GM23338 (cell line): ENCODE measurements around the gene METRNL. TPM values are rescaled to one million over a fixed set of nuclear protein-coding genes. Genes with fewer than 3 reads are reported as not detected.

ENCODE experiments used
- ATAC-seq: fragments of 200-7000 bp; cut with Tn5 transposase; 3 replicates; pipeline ENCODE4 v1.9.1; 2020
- DNase-seq: peaks from one replicate; pipeline ENCODE4 v3.0.0-alpha.2; 2015; ENCODE audit warnings: low spot score
- H2AFZ ChIP-seq: fragments of 200-600 bp; sonication (generic); 2 replicates; pipeline ENCODE4 v1.8.0; 2016; ENCODE audit warnings: antibody characterized with exemption, mild to moderate bottlenecking, moderate library complexity
- H3F3A ChIP-seq: fragments of 200-600 bp; sonication (generic); replicated peaks from 2 replicates; pipeline ENCODE4 v1.8.0; 2017; ENCODE audit warnings: antibody characterized with exemption, mixed run types, low read depth
- H3K27ac ChIP-seq: fragments of 200-600 bp; sonication (generic); 2 replicates; pipeline ENCODE4 v1.6.1; 2016; ENCODE audit warnings: low read depth
- H3K27me3 ChIP-seq: fragments of 200-600 bp; sonication (generic); 2 replicates; pipeline ENCODE4 v1.8.0; 2016; ENCODE audit warnings: mild to moderate bottlenecking, mixed run types, moderate library complexity; ENCODE audit not compliant: insufficient read depth
- H3K36me3 ChIP-seq: fragments of 200-600 bp; sonication (generic); 2 replicates; pipeline ENCODE4 v1.8.0; 2016; ENCODE audit warnings: mild to moderate bottlenecking; ENCODE audit not compliant: insufficient read depth
- H3K4me1 ChIP-seq: fragments of 200-600 bp; sonication (generic); 2 replicates; pipeline ENCODE4 v1.8.0; 2016; ENCODE audit warnings: mild to moderate bottlenecking, moderate library complexity; ENCODE audit not compliant: insufficient read depth
- H3K4me2 ChIP-seq: fragments of 200-600 bp; sonication (generic); 2 replicates; pipeline ENCODE4 v1.7.1; 2017; ENCODE audit warnings: mixed run types
- H3K4me3 ChIP-seq: fragments of 200-600 bp; sonication (generic); 2 replicates; pipeline ENCODE4 v1.6.1; 2016; ENCODE audit warnings: mixed run types
- H3K79me2 ChIP-seq: fragments of 200-600 bp; sonication (generic); replicated peaks from 2 replicates; pipeline ENCODE4 v1.8.0; 2017; ENCODE audit warnings: mild to moderate bottlenecking; ENCODE audit not compliant: insufficient read depth
- H3K9me2 ChIP-seq: fragments of 200-600 bp; sonication (generic); 2 replicates; pipeline ENCODE4 v1.8.0; 2017; ENCODE audit not compliant: insufficient read depth
- H4K20me1 ChIP-seq: fragments of 200-600 bp; sonication (generic); replicated peaks from 2 replicates; pipeline ENCODE4 v1.8.0; 2017; ENCODE audit warnings: mild to moderate bottlenecking; ENCODE audit not compliant: insufficient read depth
- H3K27ac Mint-ChIP-seq: 2 replicates; pipeline ENCODE4 v1.8.0; 2020; ENCODE audit warnings: inconsistent platforms, mild to moderate bottlenecking, moderate library complexity, mixed read lengths
- H3K27me3 Mint-ChIP-seq: 3 replicates; pipeline ENCODE4 v1.8.0; 2022; ENCODE audit warnings: low read depth, mild to moderate bottlenecking, moderate library complexity, mixed read lengths, inconsistent platforms; ENCODE audit not compliant: insufficient read depth, poor library complexity
- H3K36me3 Mint-ChIP-seq: 3 replicates; pipeline ENCODE4 v1.8.0; 2021; ENCODE audit warnings: low read depth, mild to moderate bottlenecking, inconsistent platforms, moderate library complexity, mixed read lengths
- H3K4me1 Mint-ChIP-seq: 3 replicates; pipeline ENCODE4 v1.8.0; 2020; ENCODE audit warnings: mild to moderate bottlenecking, inconsistent platforms, mixed read lengths
- H3K4me3 Mint-ChIP-seq: 3 replicates; pipeline ENCODE4 v1.8.0; 2021; ENCODE audit warnings: moderate library complexity, mild to moderate bottlenecking, inconsistent platforms, mixed read lengths
- H3K9me3 Mint-ChIP-seq: 3 replicates; pipeline ENCODE4 v1.8.0; 2020; ENCODE audit warnings: moderate library complexity, mild to moderate bottlenecking, inconsistent platforms, mixed read lengths
- CREB1 ChIP-seq: fragments of 250-450 bp; sonication (Bioruptor Pico); IDR thresholded peaks from 2 replicates; pipeline ENCODE4 v1.5.0; 2020; ENCODE audit warnings: low read depth, mild to moderate bottlenecking, moderate library complexity
- EZH2phosphoT487 ChIP-seq: fragments of 200-600 bp; sonication (generic); IDR thresholded peaks from one replicate; pipeline ENCODE4 v1.8.1; 2018; ENCODE audit warnings: antibody characterized with exemption; ENCODE audit not compliant: unreplicated experiment
- JUNB ChIP-seq: IDR thresholded peaks from one replicate; pipeline ENCODE4 v1.6.1; 2016; ENCODE audit warnings: antibody characterized with exemption; ENCODE audit not compliant: unreplicated experiment
- NANOG ChIP-seq: IDR thresholded peaks from 2 replicates; pipeline ENCODE4 v1.6.1; 2016; ENCODE audit warnings: antibody characterized with exemption, borderline replicate concordance
- POLR2AphosphoS5 ChIP-seq: IDR thresholded peaks from 2 replicates; pipeline ENCODE4 v1.6.1; 2016; ENCODE audit warnings: antibody characterized with exemption, low read depth
- STAT1 ChIP-seq: IDR thresholded peaks from one replicate; pipeline ENCODE4 v1.6.1; 2016; ENCODE audit warnings: antibody characterized with exemption; ENCODE audit not compliant: unreplicated experiment
- ZNF114 ChIP-seq: fragments of 250-450 bp; sonication (Bioruptor Pico); IDR thresholded peaks from 2 replicates; pipeline ENCODE4 v1.5.0; 2020; ENCODE audit warnings: mild to moderate bottlenecking, moderate library complexity
- ZNF331 ChIP-seq: fragments of 250-450 bp; sonication (Bioruptor Pico); IDR thresholded peaks from 2 replicates; pipeline ENCODE4 v1.5.0; 2020; ENCODE audit warnings: low read depth, mild to moderate bottlenecking, moderate library complexity
- polyA plus RNA-seq: library from polyadenylated mRNA; unstranded; fragments of >200 nt; fragmentation: Nextera tagmentation; extraction: Ambion mirVana; gene quantifications from 2 replicates; pipeline ENCODE4 v1.2.1, GENCODE V29; 2016
- total RNA-seq: library from RNA; depleted of rRNA; stranded (reverse); fragments of >200 nt; shearing (Covaris generic); gene quantifications from 2 replicates; pipeline ENCODE4 v1.2.3, GENCODE V29; 2014
- TF ChIP-seq, protein P1 (sequence below): IDR thresholded peaks from 2 replicates; pipeline ENCODE4 v1.6.1; 2016; ENCODE audit warnings: antibody characterized with exemption
- TF ChIP-seq, protein P2 (sequence below), 2 experiments: fragments of 200-600 bp in 1 of 2; sonication (generic) in 1 of 2; conservative IDR thresholded peaks; 2 replicates each; pipeline versions ENCODE4 v1.5.1 to v1.6.1; 2016 to 2017; ENCODE audit warnings: antibody characterized with exemption in 2 of 2, low read depth in 2 of 2, mild to moderate bottlenecking in 2 of 2, moderate library complexity in 1 of 2
- TF ChIP-seq, protein P3 (sequence below): IDR thresholded peaks from one replicate; pipeline ENCODE4 v1.6.1; 2018; ENCODE audit warnings: antibody characterized with exemption; ENCODE audit not compliant: unreplicated experiment

Gene METRNL
- total and polyA plus RNA-seq, 2 experiments from 2014 or later: 12.2 to 20.2 TPM

- TF ChIP-seq, protein P1, sequence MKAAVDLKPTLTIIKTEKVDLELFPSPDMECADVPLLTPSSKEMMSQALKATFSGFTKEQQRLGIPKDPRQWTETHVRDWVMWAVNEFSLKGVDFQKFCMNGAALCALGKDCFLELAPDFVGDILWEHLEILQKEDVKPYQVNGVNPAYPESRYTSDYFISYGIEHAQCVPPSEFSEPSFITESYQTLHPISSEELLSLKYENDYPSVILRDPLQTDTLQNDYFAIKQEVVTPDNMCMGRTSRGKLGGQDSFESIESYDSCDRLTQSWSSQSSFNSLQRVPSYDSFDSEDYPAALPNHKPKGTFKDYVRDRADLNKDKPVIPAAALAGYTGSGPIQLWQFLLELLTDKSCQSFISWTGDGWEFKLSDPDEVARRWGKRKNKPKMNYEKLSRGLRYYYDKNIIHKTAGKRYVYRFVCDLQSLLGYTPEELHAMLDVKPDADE: no peak
- TF ChIP-seq, protein P2, sequence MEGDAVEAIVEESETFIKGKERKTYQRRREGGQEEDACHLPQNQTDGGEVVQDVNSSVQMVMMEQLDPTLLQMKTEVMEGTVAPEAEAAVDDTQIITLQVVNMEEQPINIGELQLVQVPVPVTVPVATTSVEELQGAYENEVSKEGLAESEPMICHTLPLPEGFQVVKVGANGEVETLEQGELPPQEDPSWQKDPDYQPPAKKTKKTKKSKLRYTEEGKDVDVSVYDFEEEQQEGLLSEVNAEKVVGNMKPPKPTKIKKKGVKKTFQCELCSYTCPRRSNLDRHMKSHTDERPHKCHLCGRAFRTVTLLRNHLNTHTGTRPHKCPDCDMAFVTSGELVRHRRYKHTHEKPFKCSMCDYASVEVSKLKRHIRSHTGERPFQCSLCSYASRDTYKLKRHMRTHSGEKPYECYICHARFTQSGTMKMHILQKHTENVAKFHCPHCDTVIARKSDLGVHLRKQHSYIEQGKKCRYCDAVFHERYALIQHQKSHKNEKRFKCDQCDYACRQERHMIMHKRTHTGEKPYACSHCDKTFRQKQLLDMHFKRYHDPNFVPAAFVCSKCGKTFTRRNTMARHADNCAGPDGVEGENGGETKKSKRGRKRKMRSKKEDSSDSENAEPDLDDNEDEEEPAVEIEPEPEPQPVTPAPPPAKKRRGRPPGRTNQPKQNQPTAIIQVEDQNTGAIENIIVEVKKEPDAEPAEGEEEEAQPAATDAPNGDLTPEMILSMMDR (conservative IDR thresholded peaks at IDR 0.05; ENCODE audit: low read depth in 2 of 2): no peak
- TF ChIP-seq, protein P3, sequence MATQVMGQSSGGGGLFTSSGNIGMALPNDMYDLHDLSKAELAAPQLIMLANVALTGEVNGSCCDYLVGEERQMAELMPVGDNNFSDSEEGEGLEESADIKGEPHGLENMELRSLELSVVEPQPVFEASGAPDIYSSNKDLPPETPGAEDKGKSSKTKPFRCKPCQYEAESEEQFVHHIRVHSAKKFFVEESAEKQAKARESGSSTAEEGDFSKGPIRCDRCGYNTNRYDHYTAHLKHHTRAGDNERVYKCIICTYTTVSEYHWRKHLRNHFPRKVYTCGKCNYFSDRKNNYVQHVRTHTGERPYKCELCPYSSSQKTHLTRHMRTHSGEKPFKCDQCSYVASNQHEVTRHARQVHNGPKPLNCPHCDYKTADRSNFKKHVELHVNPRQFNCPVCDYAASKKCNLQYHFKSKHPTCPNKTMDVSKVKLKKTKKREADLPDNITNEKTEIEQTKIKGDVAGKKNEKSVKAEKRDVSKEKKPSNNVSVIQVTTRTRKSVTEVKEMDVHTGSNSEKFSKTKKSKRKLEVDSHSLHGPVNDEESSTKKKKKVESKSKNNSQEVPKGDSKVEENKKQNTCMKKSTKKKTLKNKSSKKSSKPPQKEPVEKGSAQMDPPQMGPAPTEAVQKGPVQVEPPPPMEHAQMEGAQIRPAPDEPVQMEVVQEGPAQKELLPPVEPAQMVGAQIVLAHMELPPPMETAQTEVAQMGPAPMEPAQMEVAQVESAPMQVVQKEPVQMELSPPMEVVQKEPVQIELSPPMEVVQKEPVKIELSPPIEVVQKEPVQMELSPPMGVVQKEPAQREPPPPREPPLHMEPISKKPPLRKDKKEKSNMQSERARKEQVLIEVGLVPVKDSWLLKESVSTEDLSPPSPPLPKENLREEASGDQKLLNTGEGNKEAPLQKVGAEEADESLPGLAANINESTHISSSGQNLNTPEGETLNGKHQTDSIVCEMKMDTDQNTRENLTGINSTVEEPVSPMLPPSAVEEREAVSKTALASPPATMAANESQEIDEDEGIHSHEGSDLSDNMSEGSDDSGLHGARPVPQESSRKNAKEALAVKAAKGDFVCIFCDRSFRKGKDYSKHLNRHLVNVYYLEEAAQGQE: no peak
- no peak for TF ChIP-seq JUNB
- TF ChIP-seq ZNF331 (CRISPR knock-in tag): no peak
- TF ChIP-seq EZH2phosphoT487: no peak
- TF ChIP-seq CREB1 (CRISPR knock-in tag): no peak
- no peak for TF ChIP-seq NANOG
Measured at GRCh38 chr17:83035722-83036121, 43.7 kb upstream of the METRNL start (continued).

DNA sequence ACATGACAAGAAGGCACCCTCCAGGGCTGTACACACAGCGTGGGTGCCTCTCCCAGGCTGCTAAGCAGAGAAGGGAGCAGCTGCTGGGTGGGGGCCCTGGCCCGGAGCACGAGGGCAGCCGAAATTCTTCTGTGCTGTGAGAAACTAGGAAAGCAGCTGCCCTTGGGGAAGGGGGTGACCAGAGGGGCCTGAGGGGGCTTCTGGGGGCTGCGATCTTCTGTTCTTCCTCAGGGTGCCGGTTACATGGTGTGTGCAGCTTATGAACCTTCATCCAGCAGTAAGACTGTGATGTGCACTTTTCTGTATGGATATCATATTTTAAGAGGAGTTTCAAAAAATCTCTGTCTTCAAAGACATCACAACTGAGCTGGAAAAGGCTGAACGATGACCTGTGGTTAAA is 43.2 kb upstream of the METRNL start:
- no peak overlapping the region for H3K4me3 ChIP-seq
- H3K9me2 ChIP-seq: no peaks in the 10 kb centered on the region
- H2AFZ ChIP-seq: no peak overlapping the region
- H3K27ac ChIP-seq: no peak overlapping the region
- H3F3A ChIP-seq: no peaks in the 10 kb centered on the region
- H3K4me2 ChIP-seq: no peak overlapping the region
- ATAC-seq (no peak), DNase-seq (no peak)
- Mint-ChIP-seq H3K4me3 (no peak overlapping the region), H3K27me3 (peaks cover 9% of the 10 kb centered on the region), H3K27ac (no peak overlapping the region), H3K4me1 (peaks cover 7% of the 10 kb centered on the region; the same call in 2 of the 3 replicates), H3K36me3 (peaks cover 55% of the 10 kb centered on the region), H3K9me3 (peaks cover 12% of the 10 kb centered on the region)
- peaks cover 9% of the 10 kb centered on the region for H3K36me3 ChIP-seq
- no peaks in the 10 kb centered on the region for H3K4me1 ChIP-seq
- H4K20me1 ChIP-seq: no peaks in the 10 kb centered on the region
- no peaks in the 10 kb centered on the region for H3K79me2 ChIP-seq
- no peaks in the 10 kb centered on the region for H3K27me3 ChIP-seq
- TF ChIP-seq NANOG (no peak), POLR2AphosphoS5 (no peak), ZNF114 (CRISPR knock-in tag) (no peak), STAT1 (no peak)
- TF ChIP-seq, protein P3: no peak
